HepG2 (cell line): Measurements from ENCODE around the gene FBH1. TPM values are rescaled to one million over a fixed set of nuclear protein-coding genes. Genes with fewer than 3 reads are reported as not detected.

Experiments used
- ATAC-seq: fragments of 200-7000 bp; cut with Tn5 transposase; 3 replicates; pipeline ENCODE4 v1.9.1; 2020; ENCODE audit warnings: mild to moderate bottlenecking, moderate library complexity
- BruUV-seq: library from RNA; stranded (reverse); fragments of 400-500 nt; replicated peaks from 2 replicates; lab custom pipeline; 2021; lab: Mats Ljungman, UMichigan
- CTCF ChIA-PET: fragments of 300-600 bp; formaldehyde crosslinking; extraction: SDS; loops from one replicate; lab custom pipeline; 2021; ENCODE audit warnings: low total read pairs, inconsistent platforms, low intra/inter-chr PET ratio; lab: Yijun Ruan, JAX
- POLR2A ChIA-PET: fragments of 350-600 bp; sonication (Branson Sonifier 250); formaldehyde crosslinking; loops from one replicate; lab custom pipeline; 2020; ENCODE audit warnings: antibody characterized with exemption, inconsistent platforms; lab: Yijun Ruan, JAX
- DNase-seq: peaks from one replicate; pipeline ENCODE4 v3.0.0-alpha.2; 2015; ENCODE audit warnings: low spot score
- FAIRE-seq: peaks from 3 replicates; lab custom pipeline; 2011; peaks lifted over from hg19 to GRCh38; lab: Jason Lieb, UNC
- H2AFZ ChIP-seq: one replicate; pipeline ENCODE4 v1.6.1; 2011; ENCODE audit warnings: low read length, inconsistent platforms
- H3K27ac ChIP-seq: fragments of 300-600 bp; 3 replicates; pipeline ENCODE4 v1.8.0; 2011; ENCODE audit warnings: mixed run types, mild to moderate bottlenecking, mixed read lengths, low read length, inconsistent platforms; ENCODE audit not compliant: insufficient read depth; ENCODE audit errors: extremely low read length
- H3K27me3 ChIP-seq, 2 experiments: fragments of 200-600 bp in 1 of 2; 2 replicates in 1 of 2; 3 replicates in 1 of 2; pipeline versions ENCODE4 v1.6.0 to v1.8.0; 2011; ENCODE audit warnings: low read length in 2 of 2, mild to moderate bottlenecking in 2 of 2, moderate library complexity in 2 of 2, inconsistent platforms in 1 of 2; ENCODE audit not compliant: insufficient read depth in 2 of 2, control insufficient read depth in 1 of 2
- H3K36me3 ChIP-seq, 2 experiments: fragments of 200-600 bp in 1 of 2; replicated peaks in 1 of 2; 2 replicates in 1 of 2; 3 replicates in 1 of 2; pipeline versions ENCODE4 v1.5.1 to v1.8.0; 2011; ENCODE audit warnings: low read length in 2 of 2, inconsistent platforms in 1 of 2; ENCODE audit not compliant: insufficient read depth in 2 of 2, control insufficient read depth in 1 of 2
- H3K4me1 ChIP-seq: 2 replicates; pipeline ENCODE4 v1.5.1; 2012; ENCODE audit warnings: low read length, inconsistent platforms; ENCODE audit not compliant: insufficient read depth
- H3K4me2 ChIP-seq: 2 replicates; pipeline ENCODE4 v1.6.0; 2011; ENCODE audit warnings: low read depth, low read length, inconsistent platforms
- H3K4me3 ChIP-seq, 3 experiments: fragments of 200-600 bp in 1 of 3; sonication (generic), shearing (Covaris generic) in 1 of 3; replicated peaks in 1 of 3; 2 replicates each; pipeline ENCODE4 v1.5.1; 2011 to 2016; ENCODE audit warnings: low read length in 3 of 3, inconsistent platforms in 2 of 3, low read depth in 2 of 3, mild to moderate bottlenecking in 2 of 3, control low read depth in 1 of 3, mixed read lengths in 1 of 3; ENCODE audit not compliant: insufficient read depth in 1 of 3
- H3K79me2 ChIP-seq: one replicate; pipeline ENCODE4 v1.6.1; 2011; ENCODE audit warnings: low read length, inconsistent platforms; ENCODE audit not compliant: insufficient read depth
- H3K9ac ChIP-seq: 2 replicates; pipeline ENCODE4 v1.6.0; 2011; ENCODE audit warnings: mild to moderate bottlenecking, low read depth, low read length, inconsistent platforms; ENCODE audit not compliant: insufficient read depth
- H3K9me3 ChIP-seq: 2 replicates; pipeline ENCODE4 v1.5.1; 2012; ENCODE audit warnings: mild to moderate bottlenecking, low read length
- H4K20me1 ChIP-seq: 2 replicates; pipeline ENCODE4 v1.6.0; 2011; ENCODE audit warnings: inconsistent platforms, mild to moderate bottlenecking, low read length, moderate library complexity; ENCODE audit not compliant: insufficient read depth
- CBX5 ChIP-seq: sonication (generic); formaldehyde crosslinking; IDR thresholded peaks from 2 replicates; pipeline ENCODE4 v1.4.0; 2020; ENCODE audit warnings: missing genetic modification reagents, borderline replicate concordance
- FOSL1 ChIP-seq: sonication (generic); formaldehyde crosslinking; IDR thresholded peaks from 2 replicates; pipeline ENCODE4 v1.9.0; 2021; ENCODE audit warnings: missing genetic modification reagents, borderline replicate concordance
- HDAC2 ChIP-seq: sonication (generic); formaldehyde crosslinking; IDR thresholded peaks from 2 replicates; pipeline ENCODE4 v1.4.0; 2020; ENCODE audit warnings: missing genetic modification reagents
- NFE2L2 ChIP-seq: fragments of 150-350 bp; IDR thresholded peaks from 2 replicates; pipeline ENCODE4 v1.6.1; 2014; ENCODE audit warnings: low read length
- POLR2AphosphoS2 ChIP-seq: IDR thresholded peaks from 2 replicates; pipeline ENCODE4 v1.6.1; 2011; ENCODE audit warnings: low read depth, low read length, improper control_type of control experiment
- PRMT3 ChIP-seq: sonication (generic); formaldehyde crosslinking; IDR thresholded peaks from 2 replicates; pipeline ENCODE4 v1.8.1; 2022; ENCODE audit warnings: low read depth, mild to moderate bottlenecking, moderate library complexity, missing genetic modification reagents, borderline replicate concordance
- RAD51 ChIP-seq: fragments of 450-650 bp; IDR thresholded peaks from 2 replicates; pipeline ENCODE4 v1.6.1; 2016; ENCODE audit warnings: borderline replicate concordance
- REST ChIP-seq, 2 experiments: IDR thresholded peaks; 2 replicates each; pipeline ENCODE4 v1.6.1; 2011 to 2012; ENCODE audit warnings: low read length in 2 of 2, borderline replicate concordance in 1 of 2, low read depth in 1 of 2, mild to moderate bottlenecking in 1 of 2, moderate library complexity in 1 of 2
- RXRA ChIP-seq: sonication (generic); formaldehyde crosslinking; IDR thresholded peaks from 2 replicates; pipeline ENCODE4 v1.5.1; 2020; ENCODE audit warnings: missing genetic modification reagents
- ZBTB14 ChIP-seq: sonication (generic); formaldehyde crosslinking; IDR thresholded peaks from 2 replicates; pipeline ENCODE4 v1.4.0; 2020; ENCODE audit warnings: missing genetic modification reagents
- ZBTB33 ChIP-seq: sonication (generic); formaldehyde crosslinking; IDR thresholded peaks from 2 replicates; pipeline ENCODE4 v1.4.0; 2020; ENCODE audit warnings: missing genetic modification reagents
- ZNF460 ChIP-seq: sonication (generic); formaldehyde crosslinking; IDR thresholded peaks from 2 replicates; pipeline ENCODE4 v1.5.1; 2020; ENCODE audit warnings: missing genetic modification reagents, mild to moderate bottlenecking, borderline replicate concordance
- ZNF841 ChIP-seq: sonication (generic); formaldehyde crosslinking; IDR thresholded peaks from 2 replicates; pipeline ENCODE4 v1.8.1; 2023; ENCODE audit warnings: missing genetic modification reagents, borderline replicate concordance
- WGBS: methylation state at CpG from one replicate; pipeline ENCODE4 v1.1.6; 2017; ENCODE audit warnings: low lambda C conversion rate; 5-methylcytosine and 5-hydroxymethylcytosine counted together
- in situ Hi-C: cut with HindIII; loops from 2 replicates; pipeline ENCODE4 v1.10.0; 2017; ENCODE audit warnings: low pct_unique_long_range_greater_than_20kb; ENCODE audit not compliant: extremely low pct_ligation_motif_present
- intact Hi-C: fragments of 100-400 bp; cut with micrococcal nuclease; formaldehyde crosslinking; loops from one replicate; pipeline ENCODE4 v1.10.0; 2022; ENCODE audit not compliant: unreplicated experiment
- polyA plus RNA-seq, 8 experiments: library from polyadenylated mRNA; depleted of rRNA in 3 of 8; stranded (reverse) in 7 of 8; unstranded in 1 of 8; fragments of >200 nt; fragmentation: Illumina TruSeq in 4 of 8; extraction: Trizol in 4 of 8; gene quantifications; 2 replicates each; pipeline versions ENCODE4 v1.2.1 to v1.2.3, GENCODE V29; 2011 to 2016; ENCODE audit warnings: low read depth in 4 of 8, missing spikeins in 1 of 8, mixed read lengths in 1 of 8; ENCODE audit not compliant: insufficient read depth in 1 of 8
- total RNA-seq, 5 experiments: library from RNA; depleted of rRNA; stranded (reverse); fragments of >200 nt; fragmentation: Illumina TruSeq; extraction: Trizol; gene quantifications; 2 replicates each; pipeline ENCODE4 v1.2.3, GENCODE V29; 2016; ENCODE audit warnings: low read depth in 1 of 5

The FBH1 gene
- total and polyA plus RNA-seq, 2 of the 13 experiments (the other 11 are each of a cell fraction or from before 2014, with no cell fraction given): 48.8 to 60.3 TPM

- Histone ChIP-seq H3K4me3 (no peak overlapping the region), H2AFZ (no peak overlapping the region), H3K9ac (no peak overlapping the region), H3K36me3 (no peaks in the 10 kb centered on the region), H3K27me3 (peaks cover 3 to 49% of the 10 kb centered on the region in 2 experiments; a peak in 4 of 5 replicates), H3K4me2 (no peak overlapping the region), H3K79me2 (no peaks in the 10 kb centered on the region), H3K27ac (no peak overlapping the region), H4K20me1 (no peaks in the 10 kb centered on the region), H3K4me1 (0 out of 2 replicates have a peak, but pooled peaks cover 4% of the 10 kb centered on the region), H3K9me3 (no peaks in the 10 kb centered on the region)
- intact Hi-C loops: no loop called here
- FAIRE-seq (no peak), DNase-seq (no peak), ATAC-seq (no peak)
- no TSS peak for BruUV-seq
- in situ Hi-C loops: no loop called here
- TF ChIP-seq ZBTB14 (CRISPR knock-in tag) (no peak), NFE2L2 (no peak), PRMT3 (CRISPR knock-in tag) (no peak), ZNF460 (CRISPR knock-in tag) (no peak), ZNF841 (CRISPR knock-in tag) (no peak), POLR2AphosphoS2 (no peak), RAD51 (no peak), RXRA (CRISPR knock-in tag) (no peak), HDAC2 (CRISPR knock-in tag) (no peak), ZBTB33 (CRISPR knock-in tag) (no peak), FOSL1 (CRISPR knock-in tag) (no peak), REST (IDR thresholded peaks at IDR 0.05; ENCODE audit: borderline replicate concordance in 1 of 2, low read depth in 1 of 2, low read length in 2 of 2) (no peak), CBX5 (no peak)
- 48% methylated on average over 8 of the region's 9 CpGs for WGBS
- ChIA-PET POLR2A (no interaction called here), CTCF (no interaction called here)
Observed at GRCh38 chr10:5981529-5981928, 91.5 kb downstream of the FBH1 start.
